Astrocyte of the cerebellum (primary cell): ENCODE data around the gene TMEM212.
A peak's percentile ranks its signal among the peaks of the same experiment; 100 is the strongest.

ENCODE experiments used
- DNase-seq: peaks from one replicate; pipeline ENCODE4 v3.0.0-alpha.2; 2011; ENCODE audit warnings: low read depth
- H3K4me3 ChIP-seq: 2 replicates; pipeline ENCODE4 v1.5.1; 2011; ENCODE audit warnings: mild to moderate bottlenecking, low read depth, low read length, moderate library complexity
- in situ Hi-C: cut with HindIII; loops from 2 replicates; pipeline ENCODE4 v1.10.0; 2017; ENCODE audit warnings: low sequenced_read_pairs
- TF ChIP-seq, protein P1 (sequence below): IDR thresholded peaks from 2 replicates; pipeline ENCODE4 v1.5.1; 2012; ENCODE audit warnings: low read length, low read depth, moderate library complexity, mild to moderate bottlenecking; ENCODE audit errors: missing control alignments

The TMEM212 gene

DNA sequence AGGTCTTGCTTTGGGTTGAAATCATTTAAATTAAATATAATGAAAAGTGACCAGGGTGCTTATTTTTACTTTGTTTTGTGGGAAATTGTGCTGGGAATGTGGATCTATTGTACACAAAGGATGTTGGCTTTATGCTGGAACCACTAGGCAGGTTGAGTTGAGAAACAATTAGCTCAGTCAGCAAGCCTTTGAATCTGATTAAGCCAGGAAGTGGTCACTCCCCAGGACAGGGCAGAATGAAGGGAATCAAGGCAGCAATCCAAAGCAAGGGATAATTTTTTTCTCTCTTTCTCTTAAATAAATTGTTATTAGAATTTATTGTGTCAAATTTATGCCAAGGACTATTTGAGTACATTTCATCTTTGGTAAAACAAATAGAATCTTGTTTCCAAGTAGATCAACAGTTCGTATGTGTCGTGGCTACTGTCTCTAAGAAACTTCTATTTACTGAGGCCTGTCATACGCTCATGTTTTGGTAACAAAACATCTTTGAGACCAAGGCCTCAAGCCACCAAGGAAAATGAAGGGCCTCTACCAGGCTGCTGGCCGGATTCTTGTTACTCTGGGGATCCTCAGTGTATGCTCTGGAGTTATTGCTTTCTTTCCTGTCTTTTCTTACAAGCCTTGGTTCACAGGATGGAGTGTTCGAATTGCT is at the start of gene TMEM212:
Gene TMEM212, plus strand, starts transcription at position 486 of the 655 bp plus-strand sequence. Its CDS starts 35 bp downstream, at position 521.
- peak; percentile 79 for DNase-seq
- in situ Hi-C loops = no loop called here
- no peak within 1 kb of the TSS for H3K4me3 ChIP-seq
- TF ChIP-seq, protein P1, sequence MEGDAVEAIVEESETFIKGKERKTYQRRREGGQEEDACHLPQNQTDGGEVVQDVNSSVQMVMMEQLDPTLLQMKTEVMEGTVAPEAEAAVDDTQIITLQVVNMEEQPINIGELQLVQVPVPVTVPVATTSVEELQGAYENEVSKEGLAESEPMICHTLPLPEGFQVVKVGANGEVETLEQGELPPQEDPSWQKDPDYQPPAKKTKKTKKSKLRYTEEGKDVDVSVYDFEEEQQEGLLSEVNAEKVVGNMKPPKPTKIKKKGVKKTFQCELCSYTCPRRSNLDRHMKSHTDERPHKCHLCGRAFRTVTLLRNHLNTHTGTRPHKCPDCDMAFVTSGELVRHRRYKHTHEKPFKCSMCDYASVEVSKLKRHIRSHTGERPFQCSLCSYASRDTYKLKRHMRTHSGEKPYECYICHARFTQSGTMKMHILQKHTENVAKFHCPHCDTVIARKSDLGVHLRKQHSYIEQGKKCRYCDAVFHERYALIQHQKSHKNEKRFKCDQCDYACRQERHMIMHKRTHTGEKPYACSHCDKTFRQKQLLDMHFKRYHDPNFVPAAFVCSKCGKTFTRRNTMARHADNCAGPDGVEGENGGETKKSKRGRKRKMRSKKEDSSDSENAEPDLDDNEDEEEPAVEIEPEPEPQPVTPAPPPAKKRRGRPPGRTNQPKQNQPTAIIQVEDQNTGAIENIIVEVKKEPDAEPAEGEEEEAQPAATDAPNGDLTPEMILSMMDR = no peak

GRCh38 chr3:171796625-171797264 is 46.4 kb upstream of the TMEM212 start:
- H3K4me3 ChIP-seq = no peak overlapping the region
- in situ Hi-C loops = no loop called here
- DNase-seq = no peak
- TF ChIP-seq, protein P1 = no peak

- no peak overlapping the region for H3K4me3 ChIP-seq
- no peak for DNase-seq
- in situ Hi-C loops = no loop called here
- TF ChIP-seq, protein P1 = no peak
These were observed 45.9 kb upstream of the TMEM212 start for GRCh38 chr3:171797265-171797679.

- TF ChIP-seq, protein P1 = no peak
- no peak overlapping the region for H3K4me3 ChIP-seq
- in situ Hi-C loops = no loop called here
- no peak for DNase-seq
These were observed 45.3 kb upstream of the TMEM212 start for GRCh38 chr3:171797873-171798272.

GRCh38 chr3:171799501-171799900 is 43.6 kb upstream of the TMEM212 start:
- no peak for DNase-seq
- H3K4me3 ChIP-seq = no peak overlapping the region
- in situ Hi-C loops = no loop called here
- TF ChIP-seq, protein P1 = no peak

DNA sequence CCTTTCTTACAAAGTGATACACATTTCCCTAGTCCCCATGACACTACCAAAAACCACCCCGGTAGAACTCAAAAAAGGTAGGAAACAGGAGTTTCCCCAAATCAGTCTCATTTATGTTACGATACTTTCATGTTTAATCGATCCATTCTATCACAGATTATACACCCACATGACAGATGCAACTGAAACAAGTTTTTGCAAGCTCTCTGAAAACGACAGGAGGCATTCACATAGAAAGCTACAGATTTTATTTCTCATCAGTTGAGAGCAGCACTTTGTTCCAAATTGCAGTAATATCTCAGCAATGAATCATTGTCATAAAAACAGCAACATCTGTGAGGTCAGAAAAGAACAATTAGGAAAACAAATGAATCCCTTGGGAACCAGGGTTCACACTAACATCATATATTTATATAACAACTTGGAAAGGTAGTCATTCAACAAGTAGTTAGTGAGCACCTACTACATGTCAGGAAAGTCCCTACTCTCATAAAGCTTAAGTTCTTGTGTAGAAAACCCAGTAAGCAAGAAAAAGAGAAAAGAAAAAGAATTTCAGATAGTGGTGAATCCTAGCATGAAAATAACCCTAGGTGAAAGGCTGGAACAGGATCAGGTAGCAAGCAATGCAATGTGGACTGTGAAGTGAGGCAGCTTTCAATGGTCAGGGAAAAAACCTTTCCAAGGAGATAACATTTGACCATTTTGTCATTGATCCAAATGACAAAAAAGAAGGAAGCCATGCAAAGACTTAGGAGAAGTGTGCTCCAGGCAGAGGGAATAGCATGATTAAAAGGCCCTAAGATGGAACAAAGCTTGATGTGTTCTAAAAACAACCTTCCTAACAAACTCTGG is 41.2 kb upstream of the TMEM212 start:
- TF ChIP-seq, protein P1 = no peak
- DNase-seq = peak; percentile 76
- H3K4me3 ChIP-seq = no peak overlapping the region
- in situ Hi-C loops = no loop called here
